ENCODE results near the gene ERCC4. TPM values are rescaled to one million over a fixed set of nuclear protein-coding genes. Genes with fewer than 3 reads are reported as not detected.

Gene ERCC4
- polyA plus RNA-seq, 1 of the 3 experiments (the other 2 are of a cell fraction), result 1.8 TPM

- H3K9me3 ChIP-seq, result no peaks in the 10 kb centered on the region
- ChIA-PET POLR2A (interaction anchor here (0.6 kb wide), 1 partner anchor 300 kb away, joined by 4 read pairs; no protein-coding TSS in a partner anchor), CTCF (interaction anchor here (5.6 kb wide), 1 partner anchor 14 kb away, joined by 29 read pairs; no protein-coding TSS in a partner anchor)
- peaks cover 33 to 50% of the 10 kb centered on the region in 2 experiments for H3K36me3 ChIP-seq (replicated peaks in 1 of 2; ENCODE audit: control insufficient read depth in 1 of 2, insufficient read depth in 2 of 2, low read length in 1 of 2)
- no peak overlapping the region for H2AFZ ChIP-seq (ENCODE audit: low read depth)
- no peak for DNase-seq
- WGBS (ENCODE audit: low lambda C conversion rate), result 96% methylated on average over 5 of the region's 5 CpGs
- peaks cover 0 to 8% of the 10 kb centered on the region in 2 experiments; a peak in 2 of 4 replicates for H3K4me1 ChIP-seq (ENCODE audit: control insufficient read depth in 1 of 2, insufficient read depth in 2 of 2, low read depth in 1 of 2, low read length in 1 of 2)
- no peaks in the 10 kb centered on the region for H4K20me1 ChIP-seq (ENCODE audit: insufficient read depth)
- no peak overlapping the region for H3K27ac ChIP-seq (ENCODE audit: low read depth in 2 of 2, low read length in 1 of 2)
- no peaks in the 10 kb centered on the region for H3K79me2 ChIP-seq (ENCODE audit: insufficient read depth)
- TF ChIP-seq FOSL2 (IDR thresholded peaks at IDR 0.05; ENCODE audit: borderline replicate concordance, low read depth) (no peak), TCF12 (IDR thresholded peaks at IDR 0.05) (no peak), MEF2A (IDR thresholded peaks at IDR 0.05; ENCODE audit: borderline replicate concordance, low read depth) (no peak), SMC3 (IDR thresholded peaks at IDR 0.05; ENCODE audit: low read depth, low read length) (no peak), ELF1 (IDR thresholded peaks at IDR 0.05) (no peak)
- no peaks in the 10 kb centered on the region for H3K9me2 ChIP-seq
- no peak overlapping the region for H3K4me3 ChIP-seq (ENCODE audit: low read depth in 2 of 2, low read length in 1 of 2)
- H3K9ac ChIP-seq, result no peak overlapping the region
- peaks cover 4% of the 10 kb centered on the region for H3F3A ChIP-seq (replicated peaks; ENCODE audit: insufficient read depth)
- no peak overlapping the region for H3K4me2 ChIP-seq
- no peaks in the 10 kb centered on the region for H3K27me3 ChIP-seq (ENCODE audit: insufficient read depth)
These were observed 17.5 kb downstream of the ERCC4 start for GRCh38 chr16:13937411-13937810.

- Histone ChIP-seq H3K79me2 (ENCODE audit: insufficient read depth) (no peaks in the 10 kb centered on the region), H3K9me3 (no peaks in the 10 kb centered on the region), H3K36me3 (replicated peaks in 1 of 2; ENCODE audit: control insufficient read depth in 1 of 2, insufficient read depth in 2 of 2, low read length in 1 of 2) (peaks cover 33 to 49% of the 10 kb centered on the region in 2 experiments), H3K27me3 (ENCODE audit: insufficient read depth) (no peaks in the 10 kb centered on the region), H3K4me3 (ENCODE audit: low read depth in 2 of 2, low read length in 1 of 2) (no peak overlapping the region), H4K20me1 (ENCODE audit: insufficient read depth) (no peaks in the 10 kb centered on the region), H2AFZ (ENCODE audit: low read depth) (no peak overlapping the region), H3K9ac (no peak overlapping the region), H3K4me1 (ENCODE audit: control insufficient read depth in 1 of 2, insufficient read depth in 2 of 2, low read depth in 1 of 2, low read length in 1 of 2) (peaks cover 0 to 8% of the 10 kb centered on the region in 2 experiments; a peak in 2 of 4 replicates), H3K4me2 (no peak overlapping the region), H3K9me2 (no peaks in the 10 kb centered on the region), H3K27ac (ENCODE audit: low read depth in 2 of 2, low read length in 1 of 2) (no peak overlapping the region), H3F3A (replicated peaks; ENCODE audit: insufficient read depth) (peaks cover 4% of the 10 kb centered on the region)
- POLR2A ChIA-PET, result no interaction called here
- DNase-seq, result no peak
- CTCF ChIA-PET, result interaction anchor here (5.6 kb wide), 1 partner anchor 15 kb away, joined by 29 read pairs; no protein-coding TSS in a partner anchor
- WGBS (ENCODE audit: low lambda C conversion rate), result 96% methylated on average over 4 of the region's 4 CpGs
- TF ChIP-seq GATA2 (CRISPR knock-in tag; IDR thresholded peaks at IDR 0.05) (no peak), JUND (IDR thresholded peaks at IDR 0.05) (no peak)
These were observed 18.5 kb downstream of the ERCC4 start for GRCh38 chr16:13938480-13938879.

GRCh38 chr16:13939821-13940220, 19.9 kb downstream of the ERCC4 start:
- CTCF ChIA-PET, result interaction anchor here (0.6 to 1.3 kb wide), 4 partner anchors 16 to 590 kb away, joined by 3 to 4 read pairs (median 3); partner anchors contain the start of gene ERCC4
- no peak for DNase-seq
- H3K27ac ChIP-seq (ENCODE audit: low read depth in 2 of 2, low read length in 1 of 2), result no peak overlapping the region
- no peak for TF ChIP-seq MAX (IDR thresholded peaks at IDR 0.05; ENCODE audit: low read depth)
- no peak for TF ChIP-seq SMC3 (IDR thresholded peaks at IDR 0.05; ENCODE audit: low read depth, low read length)
- no peak for TF ChIP-seq USF1 (IDR thresholded peaks at IDR 0.05; ENCODE audit: borderline replicate concordance, low read depth)
- TF ChIP-seq TEAD4 (IDR thresholded peaks at IDR 0.05; ENCODE audit: borderline replicate concordance, insufficient read depth), result no peak
- no peak for TF ChIP-seq RFX5 (IDR thresholded peaks at IDR 0.05; ENCODE audit: low read length)
- no peak for TF ChIP-seq FOSL2 (IDR thresholded peaks at IDR 0.05; ENCODE audit: borderline replicate concordance, low read depth)
- TF ChIP-seq GABPA (IDR thresholded peaks at IDR 0.05; ENCODE audit: low read depth), result no peak
- no peak for TF ChIP-seq EP300 (IDR thresholded peaks at IDR 0.05; ENCODE audit: borderline replicate concordance in 1 of 2, low read depth in 1 of 2, low read length in 1 of 2)
- no peak for TF ChIP-seq FOXM1 (IDR thresholded peaks at IDR 0.05; ENCODE audit: low read depth)
- no peak for TF ChIP-seq RCOR1 (IDR thresholded peaks at IDR 0.05; ENCODE audit: low read length)
- TF ChIP-seq NFIC (IDR thresholded peaks at IDR 0.05; ENCODE audit: borderline replicate concordance), result no peak
- TF ChIP-seq FOXJ3 (CRISPR knock-in tag; IDR thresholded peaks at IDR 0.05), result no peak
- no peak for TF ChIP-seq MXI1 (IDR thresholded peaks at IDR 0.05; ENCODE audit: low read depth, low read length)
- TF ChIP-seq RAD21 (IDR thresholded peaks at IDR 0.05; ENCODE audit: low read length), result no peak
- no peak for TF ChIP-seq GATA2 (CRISPR knock-in tag; IDR thresholded peaks at IDR 0.05)
- no peak for TF ChIP-seq NRF1 (IDR thresholded peaks at IDR 0.05; ENCODE audit: low read depth, low read length)
- no peak overlapping the region for H3K4me2 ChIP-seq
- H3F3A ChIP-seq (replicated peaks; ENCODE audit: insufficient read depth), result peaks cover 4% of the 10 kb centered on the region
- peaks cover 22 to 40% of the 10 kb centered on the region in 2 experiments for H3K36me3 ChIP-seq (replicated peaks in 1 of 2; ENCODE audit: control insufficient read depth in 1 of 2, insufficient read depth in 2 of 2, low read length in 1 of 2)
- 97% methylated on average over 5 of the region's 5 CpGs for WGBS (ENCODE audit: low lambda C conversion rate)
- no peak overlapping the region for H3K9ac ChIP-seq
- H3K79me2 ChIP-seq (ENCODE audit: insufficient read depth), result no peaks in the 10 kb centered on the region
- H2AFZ ChIP-seq (ENCODE audit: low read depth), result no peak overlapping the region
- H3K9me2 ChIP-seq, result no peaks in the 10 kb centered on the region
- H3K9me3 ChIP-seq, result no peaks in the 10 kb centered on the region
- POLR2A ChIA-PET, result no interaction called here
- no peaks in the 10 kb centered on the region for H3K27me3 ChIP-seq (ENCODE audit: insufficient read depth)
- H4K20me1 ChIP-seq (ENCODE audit: insufficient read depth), result no peaks in the 10 kb centered on the region
- H3K4me3 ChIP-seq (ENCODE audit: low read depth in 2 of 2, low read length in 1 of 2), result no peak overlapping the region
- H3K4me1 ChIP-seq (ENCODE audit: control insufficient read depth in 1 of 2, insufficient read depth in 2 of 2, low read depth in 1 of 2, low read length in 1 of 2), result peaks cover 0 to 8% of the 10 kb centered on the region in 2 experiments; a peak in 2 of 4 replicates

Measured in SK-N-SH (cell line).